Liver (tissue), 3 donors: ENCODE data around the gene KDM5B.

ENCODE experiments used
- EGR1 ChIP-seq, 2 donors: IDR thresholded peaks; 2 replicates each; pipeline ENCODE4 v1.6.1; 2016 to 2018; ENCODE audit warnings: antibody characterized with exemption in 2 of 2, low read depth in 2 of 2
- GABPA ChIP-seq, 2 donors: IDR thresholded peaks in 1 of 2; conservative IDR thresholded peaks in 1 of 2; 2 replicates each; pipeline ENCODE4 v1.6.1; 2016; ENCODE audit warnings: antibody characterized with exemption in 2 of 2, mild to moderate bottlenecking in 1 of 2, moderate library complexity in 1 of 2
- HNF4A ChIP-seq, 2 donors: conservative IDR thresholded peaks; 2 replicates each; pipeline ENCODE4 v1.6.1; 2016; ENCODE audit warnings: antibody characterized with exemption in 2 of 2, mild to moderate bottlenecking in 2 of 2
- JUND ChIP-seq, 2 donors: IDR thresholded peaks; 2 replicates each; pipeline ENCODE4 v1.6.1; 2016; ENCODE audit warnings: antibody characterized with exemption in 2 of 2
- RAD21 ChIP-seq, 2 donors: IDR thresholded peaks; 2 replicates each; pipeline ENCODE4 v1.6.1; 2016; ENCODE audit warnings: antibody characterized with exemption in 2 of 2, mild to moderate bottlenecking in 2 of 2
- SP1 ChIP-seq: IDR thresholded peaks from 2 replicates; pipeline ENCODE4 v1.6.1; 2018; ENCODE audit warnings: antibody characterized with exemption, mild to moderate bottlenecking
- TAF1 ChIP-seq: conservative IDR thresholded peaks from 2 replicates; pipeline ENCODE4 v1.6.1; 2016; ENCODE audit warnings: antibody characterized with exemption, mild to moderate bottlenecking
- TF ChIP-seq, protein P1 (sequence below): fragments of 150-350 bp; IDR thresholded peaks from 2 replicates; pipeline ENCODE4 v1.5.1; 2017; ENCODE audit warnings: improper control_type of control experiment, low read depth, low read length; ENCODE audit not compliant: missing input control
- TF ChIP-seq, protein P2 (sequence below): IDR thresholded peaks from 2 replicates; pipeline ENCODE4 v1.6.1; 2016; ENCODE audit warnings: antibody characterized with exemption, mild to moderate bottlenecking
- TF ChIP-seq, protein P3 (sequence below): IDR thresholded peaks from 2 replicates; pipeline ENCODE4 v1.6.1; 2016; ENCODE audit warnings: antibody characterized with exemption
- TF ChIP-seq, protein P4 (sequence below): IDR thresholded peaks from 2 replicates; pipeline ENCODE4 v1.6.1; 2016; ENCODE audit warnings: antibody characterized with exemption
- donor health status: healthy.
- donor health status: healthy.

DNA sequence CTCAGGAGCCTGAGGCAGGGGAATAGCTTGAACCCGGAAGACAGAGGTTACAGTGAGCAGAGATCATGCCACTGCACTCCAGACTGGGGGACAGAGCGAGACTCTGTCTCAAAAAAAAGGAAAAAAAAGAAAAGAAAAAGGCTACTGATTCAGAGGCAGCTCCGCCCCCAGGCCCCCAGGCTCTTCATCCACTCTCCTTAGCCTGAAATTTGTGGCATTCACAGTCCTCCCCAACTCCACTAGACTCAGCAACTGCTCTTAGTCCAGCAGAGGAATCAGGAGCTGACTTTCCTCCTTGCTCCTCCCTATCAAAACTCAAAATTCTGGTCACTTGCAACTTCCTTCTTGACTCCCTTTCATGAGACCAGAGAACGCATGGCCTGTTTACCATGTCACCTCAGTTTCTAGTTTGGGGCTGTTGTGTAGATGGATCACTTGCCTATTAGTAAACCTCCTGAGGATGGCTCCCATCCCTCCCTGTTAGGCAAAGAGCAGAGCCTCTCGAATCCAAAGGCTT lies 29.6 kb upstream of the KDM5B start:
- TF ChIP-seq, protein P1, sequence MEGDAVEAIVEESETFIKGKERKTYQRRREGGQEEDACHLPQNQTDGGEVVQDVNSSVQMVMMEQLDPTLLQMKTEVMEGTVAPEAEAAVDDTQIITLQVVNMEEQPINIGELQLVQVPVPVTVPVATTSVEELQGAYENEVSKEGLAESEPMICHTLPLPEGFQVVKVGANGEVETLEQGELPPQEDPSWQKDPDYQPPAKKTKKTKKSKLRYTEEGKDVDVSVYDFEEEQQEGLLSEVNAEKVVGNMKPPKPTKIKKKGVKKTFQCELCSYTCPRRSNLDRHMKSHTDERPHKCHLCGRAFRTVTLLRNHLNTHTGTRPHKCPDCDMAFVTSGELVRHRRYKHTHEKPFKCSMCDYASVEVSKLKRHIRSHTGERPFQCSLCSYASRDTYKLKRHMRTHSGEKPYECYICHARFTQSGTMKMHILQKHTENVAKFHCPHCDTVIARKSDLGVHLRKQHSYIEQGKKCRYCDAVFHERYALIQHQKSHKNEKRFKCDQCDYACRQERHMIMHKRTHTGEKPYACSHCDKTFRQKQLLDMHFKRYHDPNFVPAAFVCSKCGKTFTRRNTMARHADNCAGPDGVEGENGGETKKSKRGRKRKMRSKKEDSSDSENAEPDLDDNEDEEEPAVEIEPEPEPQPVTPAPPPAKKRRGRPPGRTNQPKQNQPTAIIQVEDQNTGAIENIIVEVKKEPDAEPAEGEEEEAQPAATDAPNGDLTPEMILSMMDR, result no peak
- TF ChIP-seq RAD21 (IDR thresholded peaks at IDR 0.05) (no peak), JUND (IDR thresholded peaks at IDR 0.05) (no peak), GABPA (IDR thresholded peaks at IDR 0.05 in 1 of 2, conservative IDR thresholded peaks at IDR 0.05 in 1 of 2) (no peak), TAF1 (no peak), HNF4A (conservative IDR thresholded peaks at IDR 0.05) (no peak), EGR1 (IDR thresholded peaks at IDR 0.05; ENCODE audit: low read depth in 2 of 2) (no peak), SP1 (no peak)
- TF ChIP-seq, protein P2, sequence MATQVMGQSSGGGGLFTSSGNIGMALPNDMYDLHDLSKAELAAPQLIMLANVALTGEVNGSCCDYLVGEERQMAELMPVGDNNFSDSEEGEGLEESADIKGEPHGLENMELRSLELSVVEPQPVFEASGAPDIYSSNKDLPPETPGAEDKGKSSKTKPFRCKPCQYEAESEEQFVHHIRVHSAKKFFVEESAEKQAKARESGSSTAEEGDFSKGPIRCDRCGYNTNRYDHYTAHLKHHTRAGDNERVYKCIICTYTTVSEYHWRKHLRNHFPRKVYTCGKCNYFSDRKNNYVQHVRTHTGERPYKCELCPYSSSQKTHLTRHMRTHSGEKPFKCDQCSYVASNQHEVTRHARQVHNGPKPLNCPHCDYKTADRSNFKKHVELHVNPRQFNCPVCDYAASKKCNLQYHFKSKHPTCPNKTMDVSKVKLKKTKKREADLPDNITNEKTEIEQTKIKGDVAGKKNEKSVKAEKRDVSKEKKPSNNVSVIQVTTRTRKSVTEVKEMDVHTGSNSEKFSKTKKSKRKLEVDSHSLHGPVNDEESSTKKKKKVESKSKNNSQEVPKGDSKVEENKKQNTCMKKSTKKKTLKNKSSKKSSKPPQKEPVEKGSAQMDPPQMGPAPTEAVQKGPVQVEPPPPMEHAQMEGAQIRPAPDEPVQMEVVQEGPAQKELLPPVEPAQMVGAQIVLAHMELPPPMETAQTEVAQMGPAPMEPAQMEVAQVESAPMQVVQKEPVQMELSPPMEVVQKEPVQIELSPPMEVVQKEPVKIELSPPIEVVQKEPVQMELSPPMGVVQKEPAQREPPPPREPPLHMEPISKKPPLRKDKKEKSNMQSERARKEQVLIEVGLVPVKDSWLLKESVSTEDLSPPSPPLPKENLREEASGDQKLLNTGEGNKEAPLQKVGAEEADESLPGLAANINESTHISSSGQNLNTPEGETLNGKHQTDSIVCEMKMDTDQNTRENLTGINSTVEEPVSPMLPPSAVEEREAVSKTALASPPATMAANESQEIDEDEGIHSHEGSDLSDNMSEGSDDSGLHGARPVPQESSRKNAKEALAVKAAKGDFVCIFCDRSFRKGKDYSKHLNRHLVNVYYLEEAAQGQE, result no peak
- TF ChIP-seq, protein P3, sequence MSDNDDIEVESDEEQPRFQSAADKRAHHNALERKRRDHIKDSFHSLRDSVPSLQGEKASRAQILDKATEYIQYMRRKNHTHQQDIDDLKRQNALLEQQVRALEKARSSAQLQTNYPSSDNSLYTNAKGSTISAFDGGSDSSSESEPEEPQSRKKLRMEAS, result no peak
- TF ChIP-seq, protein P4, sequence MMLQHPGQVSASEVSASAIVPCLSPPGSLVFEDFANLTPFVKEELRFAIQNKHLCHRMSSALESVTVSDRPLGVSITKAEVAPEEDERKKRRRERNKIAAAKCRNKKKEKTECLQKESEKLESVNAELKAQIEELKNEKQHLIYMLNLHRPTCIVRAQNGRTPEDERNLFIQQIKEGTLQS, result no peak
